DMS153 treated with DMSO at 0.1 percent for 48 hours (cell line): ENCODE measurements around the gene AGMO.

Experiments used
- DNase-seq: peaks from one replicate; lab custom pipeline; 2025; ENCODE audit not compliant: unreplicated experiment; lab: John Stamatoyannopoulos, UW

Gene AGMO

GRCh38 chr7:15561835-15562234, at the start of gene AGMO:
Gene AGMO, minus strand, starts transcription at chr7:15562015.
- DNase-seq = no peak

- no peak for DNase-seq
These were observed 48.7 kb upstream of the AGMO start for GRCh38 chr7:15610503-15610902.

GRCh38 chr7:15609287-15609686, 47.5 kb upstream of the AGMO start:
- no peak for DNase-seq

DNA sequence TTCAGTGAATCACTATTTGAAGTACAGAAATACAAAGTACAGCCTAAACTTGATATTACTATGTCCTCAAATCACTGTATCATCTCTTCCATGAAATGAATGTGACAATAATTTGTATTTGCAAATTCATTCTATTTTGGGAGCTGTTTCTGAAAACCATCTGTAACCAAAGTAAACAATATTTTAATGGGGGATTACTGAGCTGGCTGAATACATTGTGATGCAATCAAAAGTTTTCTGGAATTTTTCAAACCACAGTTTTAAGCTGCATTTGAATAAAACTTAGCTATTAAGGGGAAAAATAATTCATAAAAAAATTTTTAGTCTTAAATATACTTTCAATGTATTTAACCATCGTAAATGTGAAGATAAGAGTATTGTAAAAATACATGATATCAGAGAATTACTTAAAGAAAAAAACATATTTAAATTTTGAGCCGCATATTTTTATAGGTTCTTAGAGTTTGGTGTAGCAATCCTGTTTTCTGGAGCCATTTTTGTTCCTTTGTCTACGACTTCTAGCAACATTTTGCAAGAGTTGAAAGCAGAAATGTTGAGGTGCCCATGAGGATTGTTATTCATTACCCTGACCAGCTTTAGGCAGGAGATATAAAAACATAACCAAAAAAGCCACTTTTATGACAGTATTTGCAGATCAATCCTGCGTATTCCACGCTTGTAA, 45.9 kb upstream of the AGMO start:
- no peak for DNase-seq

- DNase-seq = no peak
These were observed 44.7 kb upstream of the AGMO start for GRCh38 chr7:15606561-15606960.

- DNase-seq = no peak
These were observed 42.4 kb upstream of the AGMO start for GRCh38 chr7:15604166-15604565.

GRCh38 chr7:15603124-15603523, 41.3 kb upstream of the AGMO start:
- DNase-seq = no peak

- no peak for DNase-seq
These were observed 40.4 kb upstream of the AGMO start for GRCh38 chr7:15602236-15602635.

GRCh38 chr7:15601175-15601574, 39.4 kb upstream of the AGMO start:
- DNase-seq = no peak

DNA sequence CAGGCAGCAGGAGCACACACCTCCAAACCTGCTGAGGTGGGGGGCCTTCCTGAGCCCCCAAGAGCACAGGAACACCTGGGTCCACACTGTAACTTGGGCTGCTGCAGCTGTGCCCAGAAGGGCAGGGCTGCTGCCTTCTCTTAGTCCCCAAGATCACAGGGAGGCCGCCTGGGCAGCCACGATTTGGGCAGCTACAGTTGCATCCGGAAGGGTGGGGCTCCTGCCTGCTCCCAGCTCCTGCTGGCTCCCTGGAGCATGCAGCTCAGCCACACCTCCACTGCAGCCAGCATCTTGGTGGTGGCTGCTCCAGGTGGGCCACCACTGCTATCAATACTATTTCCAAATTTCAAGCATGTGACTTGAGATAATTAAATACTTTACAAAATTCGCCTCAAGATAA, 38.5 kb upstream of the AGMO start:
- DNase-seq = no peak

GRCh38 chr7:15594461-15594860, 32.6 kb upstream of the AGMO start:
- no peak for DNase-seq

DNA sequence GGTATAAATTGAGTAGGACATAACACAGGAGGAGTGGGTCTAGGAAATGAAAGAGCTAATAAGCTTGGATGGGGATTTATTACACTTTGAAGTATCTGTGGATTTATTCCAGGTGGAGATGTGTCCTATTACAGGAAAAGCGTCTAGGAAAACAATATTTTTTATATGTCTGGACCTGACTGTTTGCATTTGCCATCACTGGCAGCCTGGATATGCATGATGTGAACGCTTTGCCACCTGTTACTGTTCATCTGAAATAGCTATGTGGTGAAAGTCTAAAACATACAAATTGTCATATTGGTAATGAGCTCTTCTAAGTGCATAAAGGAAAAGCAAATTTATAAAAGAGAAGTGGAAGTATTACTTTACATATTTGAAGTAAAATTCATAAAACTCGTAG, 31.6 kb upstream of the AGMO start:
- no peak for DNase-seq

DNA sequence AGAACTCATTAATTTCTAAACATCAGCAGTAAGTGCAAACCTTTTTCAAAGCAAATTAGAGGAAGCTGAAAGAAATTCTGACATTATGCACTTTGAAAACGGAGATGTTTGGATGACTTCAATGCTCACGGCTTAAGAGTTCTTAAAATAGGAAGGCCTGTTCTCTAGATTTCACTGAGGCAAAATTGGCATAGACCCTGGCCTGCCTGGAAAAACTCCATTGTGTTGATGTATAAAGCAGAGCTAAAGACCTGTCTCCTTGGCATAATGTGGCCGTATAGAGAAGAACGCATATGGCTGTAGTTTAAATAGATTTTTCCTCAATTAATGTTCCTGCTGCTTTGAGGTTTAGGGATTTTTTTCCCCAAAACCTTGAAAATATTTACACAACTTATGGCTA, 24.5 kb upstream of the AGMO start:
- DNase-seq = no peak

GRCh38 chr7:15584575-15584974, 22.8 kb upstream of the AGMO start:
- no peak for DNase-seq

GRCh38 chr7:15582773-15583172, 21.0 kb upstream of the AGMO start:
- no peak for DNase-seq

GRCh38 chr7:15581352-15581951, 19.6 kb upstream of the AGMO start:
- no peak for DNase-seq

DNA sequence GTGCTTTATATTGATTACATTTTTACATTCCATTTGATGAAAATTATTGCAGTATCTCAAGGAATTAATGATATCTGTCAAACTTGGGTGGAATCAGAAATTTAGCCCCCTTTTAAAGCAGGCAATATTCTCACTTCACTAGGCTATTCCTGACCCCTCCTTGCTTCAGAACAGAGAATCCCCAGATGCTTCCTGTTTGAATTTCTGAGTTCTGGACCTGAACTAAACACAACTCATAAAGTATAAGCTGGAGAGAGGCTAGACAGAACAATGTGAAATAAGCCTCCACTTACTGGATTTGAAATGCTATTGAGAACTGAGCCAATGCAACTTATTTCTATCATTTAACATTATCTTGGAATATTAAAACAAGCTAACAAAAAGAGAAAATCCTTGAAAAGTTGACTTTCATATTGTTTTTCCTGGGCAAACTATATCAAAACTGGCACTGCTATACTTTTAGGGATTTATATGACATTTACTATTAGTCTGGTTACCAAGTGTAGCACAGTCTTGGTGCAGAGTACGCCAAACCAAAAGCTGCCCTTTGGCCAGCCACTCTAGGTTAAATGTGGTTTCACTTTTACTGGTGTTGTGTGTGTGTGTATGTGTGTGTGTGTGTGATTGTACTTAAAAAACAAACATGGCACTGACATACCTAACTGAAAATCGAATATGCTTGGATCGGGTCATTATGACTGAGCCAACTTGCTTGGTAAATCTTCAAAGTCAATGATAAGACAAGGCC, 19.0 kb upstream of the AGMO start:
- no peak for DNase-seq

GRCh38 chr7:15577600-15577999, 15.8 kb upstream of the AGMO start:
- DNase-seq = no peak

DNA sequence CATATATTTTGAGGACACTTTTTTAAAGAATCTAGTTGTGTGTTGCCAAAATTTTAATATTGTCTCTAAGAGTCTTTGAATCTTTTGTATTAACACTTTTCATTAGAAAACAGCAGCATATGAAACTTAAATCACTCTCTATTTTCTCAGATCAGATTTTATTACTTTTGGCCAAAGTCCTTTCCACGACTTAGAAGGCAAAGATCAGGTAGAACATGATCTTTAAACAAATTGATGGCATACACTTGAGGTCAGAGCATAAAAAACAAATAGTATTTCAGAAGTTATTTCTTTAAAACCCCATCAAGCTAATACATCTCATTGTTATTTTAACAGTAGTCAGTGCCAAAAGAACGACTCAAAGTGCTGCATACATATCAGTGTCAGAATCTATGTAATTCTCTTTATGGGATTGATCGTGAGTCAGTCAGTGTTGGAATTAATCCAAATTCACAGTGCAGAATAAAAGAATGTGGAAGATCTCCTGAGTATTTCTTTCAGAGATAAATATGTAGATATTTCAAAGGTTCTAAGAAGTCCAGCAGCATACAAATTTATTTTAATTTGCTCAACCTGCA, 9.6 kb upstream of the AGMO start:
- no peak for DNase-seq

GRCh38 chr7:15567652-15568051, 5.8 kb upstream of the AGMO start:
- no peak for DNase-seq

GRCh38 chr7:15567036-15567435, 5.2 kb upstream of the AGMO start:
- no peak for DNase-seq

- DNase-seq = no peak
These were observed 4.7 kb upstream of the AGMO start for GRCh38 chr7:15566476-15566875.
